ENCODE measurements around the gene HARBI1.

- TF ChIP-seq CTCF (IDR thresholded peaks at IDR 0.05; ENCODE audit: borderline replicate concordance, extremely low read depth, low read length, poor library complexity, severe bottlenecking) (no peak), EZH2 (IDR thresholded peaks at IDR 0.05; ENCODE audit: borderline replicate concordance, low read depth, low read length, severe bottlenecking) (no peak)
These were observed 25.8 kb upstream of the HARBI1 start for GRCh38 chr11:46642627-46643335.
